ENCODE data around the gene NCR1.
"Not testable (repeated sequence)": the region's sequence is repeated elsewhere in the genome, so short reads cannot be mapped to it uniquely, and the experiment has no call there.

Gene NCR1

DNA sequence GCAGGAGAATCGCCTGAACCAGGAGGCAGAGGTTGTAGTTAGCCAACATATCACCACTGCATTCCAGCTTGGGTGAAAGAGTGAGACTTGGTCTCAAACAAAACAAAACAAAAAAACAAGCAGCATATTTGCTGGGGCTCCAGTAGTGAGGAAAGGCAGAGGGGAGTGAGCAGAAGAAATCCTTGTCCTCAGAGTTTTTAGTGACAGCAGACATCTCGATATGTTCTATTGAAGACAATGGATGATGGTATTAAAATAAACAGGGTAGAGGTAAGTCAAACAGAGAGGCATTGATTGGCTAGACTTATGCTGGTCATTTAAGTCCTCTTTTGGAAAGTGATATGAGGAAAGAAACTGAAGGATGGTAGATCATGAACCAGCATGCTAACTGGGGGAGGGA, 22.4 kb downstream of the NCR1 start:
- no peak for TF ChIP-seq ZNF565 (CRISPR knock-in tag; conservative IDR thresholded peaks at IDR 0.05; ENCODE audit: low read depth)
- TF ChIP-seq, protein P1, sequence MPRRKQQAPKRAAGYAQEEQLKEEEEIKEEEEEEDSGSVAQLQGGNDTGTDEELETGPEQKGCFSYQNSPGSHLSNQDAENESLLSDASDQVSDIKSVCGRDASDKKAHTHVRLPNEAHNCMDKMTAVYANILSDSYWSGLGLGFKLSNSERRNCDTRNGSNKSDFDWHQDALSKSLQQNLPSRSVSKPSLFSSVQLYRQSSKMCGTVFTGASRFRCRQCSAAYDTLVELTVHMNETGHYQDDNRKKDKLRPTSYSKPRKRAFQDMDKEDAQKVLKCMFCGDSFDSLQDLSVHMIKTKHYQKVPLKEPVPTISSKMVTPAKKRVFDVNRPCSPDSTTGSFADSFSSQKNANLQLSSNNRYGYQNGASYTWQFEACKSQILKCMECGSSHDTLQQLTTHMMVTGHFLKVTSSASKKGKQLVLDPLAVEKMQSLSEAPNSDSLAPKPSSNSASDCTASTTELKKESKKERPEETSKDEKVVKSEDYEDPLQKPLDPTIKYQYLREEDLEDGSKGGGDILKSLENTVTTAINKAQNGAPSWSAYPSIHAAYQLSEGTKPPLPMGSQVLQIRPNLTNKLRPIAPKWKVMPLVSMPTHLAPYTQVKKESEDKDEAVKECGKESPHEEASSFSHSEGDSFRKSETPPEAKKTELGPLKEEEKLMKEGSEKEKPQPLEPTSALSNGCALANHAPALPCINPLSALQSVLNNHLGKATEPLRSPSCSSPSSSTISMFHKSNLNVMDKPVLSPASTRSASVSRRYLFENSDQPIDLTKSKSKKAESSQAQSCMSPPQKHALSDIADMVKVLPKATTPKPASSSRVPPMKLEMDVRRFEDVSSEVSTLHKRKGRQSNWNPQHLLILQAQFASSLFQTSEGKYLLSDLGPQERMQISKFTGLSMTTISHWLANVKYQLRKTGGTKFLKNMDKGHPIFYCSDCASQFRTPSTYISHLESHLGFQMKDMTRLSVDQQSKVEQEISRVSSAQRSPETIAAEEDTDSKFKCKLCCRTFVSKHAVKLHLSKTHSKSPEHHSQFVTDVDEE (CRISPR knock-in tag; IDR thresholded peaks at IDR 0.05): no peak
- TF ChIP-seq SNAI2 (CRISPR knock-in tag; IDR thresholded peaks at IDR 0.05): no peak
- no peak for TF ChIP-seq ZC3H10 (CRISPR knock-in tag; IDR thresholded peaks at IDR 0.05)
- no peak for TF ChIP-seq ARNTL (CRISPR knock-in tag; IDR thresholded peaks at IDR 0.05; ENCODE audit: borderline replicate concordance, low read depth)
- TF ChIP-seq, protein P2, sequence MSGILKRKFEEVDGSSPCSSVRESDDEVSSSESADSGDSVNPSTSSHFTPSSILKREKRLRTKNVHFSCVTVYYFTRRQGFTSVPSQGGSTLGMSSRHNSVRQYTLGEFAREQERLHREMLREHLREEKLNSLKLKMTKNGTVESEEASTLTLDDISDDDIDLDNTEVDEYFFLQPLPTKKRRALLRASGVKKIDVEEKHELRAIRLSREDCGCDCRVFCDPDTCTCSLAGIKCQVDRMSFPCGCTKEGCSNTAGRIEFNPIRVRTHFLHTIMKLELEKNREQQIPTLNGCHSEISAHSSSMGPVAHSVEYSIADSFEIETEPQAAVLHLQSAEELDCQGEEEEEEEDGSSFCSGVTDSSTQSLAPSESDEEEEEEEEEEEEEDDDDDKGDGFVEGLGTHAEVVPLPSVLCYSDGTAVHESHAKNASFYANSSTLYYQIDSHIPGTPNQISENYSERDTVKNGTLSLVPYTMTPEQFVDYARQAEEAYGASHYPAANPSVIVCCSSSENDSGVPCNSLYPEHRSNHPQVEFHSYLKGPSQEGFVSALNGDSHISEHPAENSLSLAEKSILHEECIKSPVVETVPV (CRISPR knock-in tag; IDR thresholded peaks at IDR 0.05): no peak
- TF ChIP-seq TCF4 (CRISPR knock-in tag; IDR thresholded peaks at IDR 0.05; ENCODE audit: borderline replicate concordance): no peak
- TF ChIP-seq RARB (CRISPR knock-in tag; IDR thresholded peaks at IDR 0.05): no peak
- TF ChIP-seq ZFP3 (CRISPR knock-in tag; IDR thresholded peaks at IDR 0.05): no peak
- no peak for TF ChIP-seq PPARA (CRISPR knock-in tag; IDR thresholded peaks at IDR 0.05; ENCODE audit: borderline replicate concordance)
- TF ChIP-seq ZNF8 (CRISPR knock-in tag; IDR thresholded peaks at IDR 0.05): no peak
- ATAC-seq: no peak

DNA sequence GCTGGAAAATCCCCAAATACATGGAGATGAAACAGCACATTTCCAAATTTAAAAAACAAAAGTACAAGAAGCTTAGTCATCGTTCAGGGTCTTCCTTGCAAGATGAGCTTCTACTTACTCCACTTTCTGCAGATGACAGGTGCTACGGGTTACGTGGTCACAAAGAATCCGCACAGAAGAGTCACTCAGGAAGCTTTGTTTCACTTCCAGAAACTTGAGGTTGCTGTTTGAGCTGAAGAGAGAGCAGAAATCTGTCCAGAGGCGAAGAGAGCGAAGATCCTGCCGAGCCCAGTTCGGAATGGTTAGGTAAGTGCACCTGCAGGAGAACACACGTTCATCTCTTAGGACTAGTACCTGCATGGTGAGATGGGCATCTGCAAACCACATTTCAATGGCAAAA, 32.0 kb downstream of the NCR1 start:
- ATAC-seq: no peak
- TF ChIP-seq ARNTL (CRISPR knock-in tag; IDR thresholded peaks at IDR 0.05; ENCODE audit: borderline replicate concordance, low read depth): no peak
- no peak for TF ChIP-seq CSDC2 (CRISPR knock-in tag; IDR thresholded peaks at IDR 0.05)
- no peak for TF ChIP-seq TCF4 (CRISPR knock-in tag; IDR thresholded peaks at IDR 0.05; ENCODE audit: borderline replicate concordance)
- no peak for TF ChIP-seq RARB (CRISPR knock-in tag; IDR thresholded peaks at IDR 0.05)
- no peak for TF ChIP-seq GLIS3 (CRISPR knock-in tag; IDR thresholded peaks at IDR 0.05)

DNA sequence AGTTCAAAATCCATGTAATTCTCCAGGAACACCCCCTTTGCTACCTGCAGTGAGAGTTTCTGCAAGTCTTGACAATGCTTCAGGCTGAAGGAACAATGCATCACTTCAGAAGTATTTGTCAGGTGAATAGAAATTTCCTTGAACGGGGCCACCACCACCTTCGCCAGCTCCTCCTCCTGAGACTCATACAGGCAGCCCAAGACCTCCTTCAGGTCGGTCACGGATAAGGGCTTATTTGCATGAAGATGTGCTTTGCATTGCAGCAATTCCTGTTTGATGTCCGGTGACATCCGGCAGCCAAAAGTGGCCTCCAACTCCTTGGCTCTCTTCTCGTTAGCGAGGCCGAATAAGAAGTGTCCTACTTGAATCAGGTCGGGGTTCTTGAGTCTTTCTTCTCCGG, 33.0 kb downstream of the NCR1 start:
- no peak for ATAC-seq
- TF ChIP-seq, protein P3, sequence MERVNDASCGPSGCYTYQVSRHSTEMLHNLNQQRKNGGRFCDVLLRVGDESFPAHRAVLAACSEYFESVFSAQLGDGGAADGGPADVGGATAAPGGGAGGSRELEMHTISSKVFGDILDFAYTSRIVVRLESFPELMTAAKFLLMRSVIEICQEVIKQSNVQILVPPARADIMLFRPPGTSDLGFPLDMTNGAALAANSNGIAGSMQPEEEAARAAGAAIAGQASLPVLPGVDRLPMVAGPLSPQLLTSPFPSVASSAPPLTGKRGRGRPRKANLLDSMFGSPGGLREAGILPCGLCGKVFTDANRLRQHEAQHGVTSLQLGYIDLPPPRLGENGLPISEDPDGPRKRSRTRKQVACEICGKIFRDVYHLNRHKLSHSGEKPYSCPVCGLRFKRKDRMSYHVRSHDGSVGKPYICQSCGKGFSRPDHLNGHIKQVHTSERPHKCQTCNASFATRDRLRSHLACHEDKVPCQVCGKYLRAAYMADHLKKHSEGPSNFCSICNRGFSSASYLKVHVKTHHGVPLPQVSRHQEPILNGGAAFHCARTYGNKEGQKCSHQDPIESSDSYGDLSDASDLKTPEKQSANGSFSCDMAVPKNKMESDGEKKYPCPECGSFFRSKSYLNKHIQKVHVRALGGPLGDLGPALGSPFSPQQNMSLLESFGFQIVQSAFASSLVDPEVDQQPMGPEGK (CRISPR knock-in tag; IDR thresholded peaks at IDR 0.05; ENCODE audit: borderline replicate concordance): no peak
- TF ChIP-seq ZNF70 (CRISPR knock-in tag; IDR thresholded peaks at IDR 0.05): no peak
- no peak for TF ChIP-seq TOX (CRISPR knock-in tag; IDR thresholded peaks at IDR 0.05; ENCODE audit: borderline replicate concordance)
- TF ChIP-seq, protein P4, sequence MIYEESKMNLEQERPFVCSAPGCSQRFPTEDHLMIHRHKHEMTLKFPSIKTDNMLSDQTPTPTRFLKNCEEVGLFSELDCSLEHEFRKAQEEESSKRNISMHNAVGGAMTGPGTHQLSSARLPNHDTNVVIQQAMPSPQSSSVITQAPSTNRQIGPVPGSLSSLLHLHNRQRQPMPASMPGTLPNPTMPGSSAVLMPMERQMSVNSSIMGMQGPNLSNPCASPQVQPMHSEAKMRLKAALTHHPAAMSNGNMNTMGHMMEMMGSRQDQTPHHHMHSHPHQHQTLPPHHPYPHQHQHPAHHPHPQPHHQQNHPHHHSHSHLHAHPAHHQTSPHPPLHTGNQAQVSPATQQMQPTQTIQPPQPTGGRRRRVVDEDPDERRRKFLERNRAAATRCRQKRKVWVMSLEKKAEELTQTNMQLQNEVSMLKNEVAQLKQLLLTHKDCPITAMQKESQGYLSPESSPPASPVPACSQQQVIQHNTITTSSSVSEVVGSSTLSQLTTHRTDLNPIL (CRISPR knock-in tag; IDR thresholded peaks at IDR 0.05; ENCODE audit: low read depth): no peak
- no peak for TF ChIP-seq ZNF565 (CRISPR knock-in tag; conservative IDR thresholded peaks at IDR 0.05; ENCODE audit: low read depth)
- TF ChIP-seq ZFP3 (CRISPR knock-in tag; IDR thresholded peaks at IDR 0.05): no peak
- no peak for TF ChIP-seq RARB (CRISPR knock-in tag; IDR thresholded peaks at IDR 0.05)
- TF ChIP-seq, protein P2 (CRISPR knock-in tag; IDR thresholded peaks at IDR 0.05): no peak
- TF ChIP-seq TCF4 (CRISPR knock-in tag; IDR thresholded peaks at IDR 0.05; ENCODE audit: borderline replicate concordance): no peak
- no peak for TF ChIP-seq PPARA (CRISPR knock-in tag; IDR thresholded peaks at IDR 0.05; ENCODE audit: borderline replicate concordance)
- TF ChIP-seq ESRRG (CRISPR knock-in tag; IDR thresholded peaks at IDR 0.05): no peak
- no peak for TF ChIP-seq ZC3H10 (CRISPR knock-in tag; IDR thresholded peaks at IDR 0.05)
- TF ChIP-seq GLIS3 (CRISPR knock-in tag; IDR thresholded peaks at IDR 0.05): no peak
- no peak for TF ChIP-seq OSR1 (CRISPR knock-in tag; IDR thresholded peaks at IDR 0.05)
- TF ChIP-seq, protein P1 (CRISPR knock-in tag; IDR thresholded peaks at IDR 0.05): no peak
- TF ChIP-seq SNAI2 (CRISPR knock-in tag; IDR thresholded peaks at IDR 0.05): no peak
- no peak for TF ChIP-seq CSDC2 (CRISPR knock-in tag; IDR thresholded peaks at IDR 0.05)
- no peak for TF ChIP-seq ISL1 (CRISPR knock-in tag; IDR thresholded peaks at IDR 0.05)

DNA sequence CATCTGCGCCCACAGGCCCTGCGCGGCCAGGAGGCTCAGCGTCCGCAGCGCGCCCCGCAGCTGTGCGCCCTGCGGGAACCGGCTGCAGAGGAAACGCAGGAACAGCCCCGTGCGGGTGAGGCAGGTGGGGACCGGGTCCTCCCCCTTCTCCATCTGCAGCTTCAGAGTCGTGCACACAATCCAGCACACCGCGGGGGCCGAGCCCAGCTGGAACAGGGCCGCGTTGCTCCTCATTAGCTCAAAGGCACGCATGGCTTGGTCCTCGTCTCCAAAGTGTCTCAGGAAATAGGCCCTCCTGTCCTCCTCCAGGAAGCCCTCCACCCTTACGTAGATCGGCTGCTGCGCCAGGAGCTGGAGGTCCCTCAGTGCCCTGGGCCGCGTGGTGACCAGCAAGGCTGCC, 33.6 kb downstream of the NCR1 start:
- ATAC-seq: not testable (repeated sequence)

DNA sequence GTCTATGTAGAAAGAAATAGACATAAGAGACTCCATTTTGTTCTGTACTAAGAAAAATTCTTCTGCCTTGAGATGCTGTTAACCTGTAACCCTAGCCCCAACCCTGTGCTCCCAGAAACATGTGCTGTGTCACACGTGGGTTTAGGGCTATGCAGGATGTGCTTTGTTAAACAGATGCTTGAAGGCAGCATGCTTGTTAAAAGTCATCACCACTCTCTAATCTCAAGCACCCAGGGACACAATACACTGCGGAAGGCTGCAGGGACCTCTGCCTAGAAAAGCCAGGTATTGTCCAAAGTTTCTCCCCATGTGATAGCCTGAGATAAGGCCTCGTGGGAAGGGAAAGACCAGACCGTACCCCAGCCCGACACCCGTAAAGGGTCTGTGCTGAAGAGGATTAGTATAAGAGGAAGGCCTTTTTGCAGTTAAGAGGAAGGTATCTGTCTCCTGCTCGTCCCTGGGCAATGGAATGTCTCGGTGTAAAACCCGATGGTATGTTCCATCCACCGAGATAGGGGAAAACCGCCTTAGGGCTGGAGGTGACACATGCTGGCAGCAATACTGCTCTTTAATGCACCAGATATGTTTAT, 37.9 kb downstream of the NCR1 start:
- not testable (repeated sequence) for ATAC-seq

Measured in SK-N-SH treated with all-trans-retinoic acid at 6 μM for 48 hours (cell line).